ENCODE measurements around the gene SMIM29. TPM values are rescaled to one million over a fixed set of nuclear protein-coding genes. Genes with fewer than 3 reads are reported as not detected.

SMIM29 gene
- total and polyA plus RNA-seq, 10 of the 15 experiments (the other 5 are each of a cell fraction or from before 2014, with no cell fraction given), result 7.1 to 30.0 (median 16.2) TPM

DNA sequence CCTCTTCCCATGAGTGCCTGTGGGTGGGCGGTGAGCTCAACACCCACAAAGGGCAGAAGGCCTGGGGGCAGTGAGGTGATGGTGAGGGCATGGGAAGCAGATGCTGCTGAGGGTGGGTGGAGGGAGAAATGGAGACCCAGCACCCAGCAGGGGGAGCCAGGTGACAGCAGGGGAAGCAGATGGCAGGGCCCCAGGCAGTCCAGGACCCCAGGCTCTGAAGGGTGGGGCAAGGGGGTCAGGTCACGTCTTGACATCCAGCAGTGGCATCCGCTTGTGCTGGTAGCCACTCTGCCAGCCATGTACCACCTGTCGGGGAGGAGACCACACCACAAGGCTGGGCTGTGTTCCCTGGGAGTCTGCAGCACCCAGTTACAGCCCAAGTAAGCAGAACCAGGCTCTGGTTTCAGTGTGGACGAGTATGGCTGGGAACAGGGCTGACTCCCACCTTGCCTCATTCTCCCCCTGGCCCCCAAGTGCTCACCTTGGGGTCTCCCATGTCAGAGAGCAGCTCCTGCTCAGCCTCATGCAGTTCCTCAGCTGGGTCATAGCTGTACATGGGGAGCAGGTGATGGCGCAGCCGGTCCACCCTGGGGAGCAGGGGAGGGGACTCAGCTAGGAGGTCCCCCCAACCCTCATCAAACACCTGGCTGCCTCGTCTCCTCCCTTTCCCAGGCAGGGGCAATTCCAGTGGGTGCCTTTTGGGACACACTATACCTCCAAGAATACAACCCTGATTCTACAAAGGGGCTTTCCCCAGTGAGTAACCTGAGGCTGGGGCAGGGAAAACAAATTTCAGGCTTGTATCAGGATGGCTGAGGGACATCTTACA, 2.0 kb downstream of the SMIM29 start (continued):
- TF ChIP-seq HCFC1 (IDR thresholded peaks at IDR 0.05; ENCODE audit: low read length) (no peak), HDAC2 (IDR thresholded peaks at IDR 0.05) (no peak), ZNF384 (IDR thresholded peaks at IDR 0.05; ENCODE audit: borderline replicate concordance, low read depth, low read length) (no peak), NR2C2 (IDR thresholded peaks at IDR 0.05; ENCODE audit: borderline replicate concordance, control insufficient read depth, insufficient read length, low read depth) (no peak), ZNF24 (IDR thresholded peaks at IDR 0.05) (no peak), RELA (IDR thresholded peaks at IDR 0.05; ENCODE audit: borderline replicate concordance, partially characterized antibody) (no peak), TBL1XR1 (IDR thresholded peaks at IDR 0.05; ENCODE audit: low read depth, low read length) (no peak), ASH2L (IDR thresholded peaks at IDR 0.05; ENCODE audit: borderline replicate concordance, low read depth) (no peak), YY1 (IDR thresholded peaks at IDR 0.05; ENCODE audit: low read depth, low read length) (0 out of 2 replicates have a peak, but pooled peaks have one; percentile 33), PAX5 (IDR thresholded peaks at IDR 0.05; ENCODE audit: borderline replicate concordance, low read depth, low read length) (no peak; the same call in 1 of the 2 replicates), MTA3 (IDR thresholded peaks at IDR 0.05; ENCODE audit: borderline replicate concordance, low read length) (peak; percentile 74; the same call in 1 of the 2 replicates), SIX5 (IDR thresholded peaks at IDR 0.05; ENCODE audit: low read depth, low read length, severe bottlenecking) (no peak), LARP7 (IDR thresholded peaks at IDR 0.05) (0 out of 2 replicates have a peak, but pooled peaks have one; percentile 48)
- TF ChIP-seq, protein P1, sequence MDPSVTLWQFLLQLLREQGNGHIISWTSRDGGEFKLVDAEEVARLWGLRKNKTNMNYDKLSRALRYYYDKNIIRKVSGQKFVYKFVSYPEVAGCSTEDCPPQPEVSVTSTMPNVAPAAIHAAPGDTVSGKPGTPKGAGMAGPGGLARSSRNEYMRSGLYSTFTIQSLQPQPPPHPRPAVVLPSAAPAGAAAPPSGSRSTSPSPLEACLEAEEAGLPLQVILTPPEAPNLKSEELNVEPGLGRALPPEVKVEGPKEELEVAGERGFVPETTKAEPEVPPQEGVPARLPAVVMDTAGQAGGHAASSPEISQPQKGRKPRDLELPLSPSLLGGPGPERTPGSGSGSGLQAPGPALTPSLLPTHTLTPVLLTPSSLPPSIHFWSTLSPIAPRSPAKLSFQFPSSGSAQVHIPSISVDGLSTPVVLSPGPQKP (IDR thresholded peaks at IDR 0.05; ENCODE audit: low read depth, low read length), result no peak
- TF ChIP-seq, protein P2, sequence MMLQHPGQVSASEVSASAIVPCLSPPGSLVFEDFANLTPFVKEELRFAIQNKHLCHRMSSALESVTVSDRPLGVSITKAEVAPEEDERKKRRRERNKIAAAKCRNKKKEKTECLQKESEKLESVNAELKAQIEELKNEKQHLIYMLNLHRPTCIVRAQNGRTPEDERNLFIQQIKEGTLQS (IDR thresholded peaks at IDR 0.05; ENCODE audit: borderline replicate concordance, extremely low read depth, low read depth, low read length), result no peak
- TF ChIP-seq, protein P3, sequence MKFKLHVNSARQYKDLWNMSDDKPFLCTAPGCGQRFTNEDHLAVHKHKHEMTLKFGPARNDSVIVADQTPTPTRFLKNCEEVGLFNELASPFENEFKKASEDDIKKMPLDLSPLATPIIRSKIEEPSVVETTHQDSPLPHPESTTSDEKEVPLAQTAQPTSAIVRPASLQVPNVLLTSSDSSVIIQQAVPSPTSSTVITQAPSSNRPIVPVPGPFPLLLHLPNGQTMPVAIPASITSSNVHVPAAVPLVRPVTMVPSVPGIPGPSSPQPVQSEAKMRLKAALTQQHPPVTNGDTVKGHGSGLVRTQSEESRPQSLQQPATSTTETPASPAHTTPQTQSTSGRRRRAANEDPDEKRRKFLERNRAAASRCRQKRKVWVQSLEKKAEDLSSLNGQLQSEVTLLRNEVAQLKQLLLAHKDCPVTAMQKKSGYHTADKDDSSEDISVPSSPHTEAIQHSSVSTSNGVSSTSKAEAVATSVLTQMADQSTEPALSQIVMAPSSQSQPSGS (IDR thresholded peaks at IDR 0.05; ENCODE audit: low read length), result peak; percentile 25; the same call in 1 of the 2 replicates
- TF ChIP-seq, protein P4, sequence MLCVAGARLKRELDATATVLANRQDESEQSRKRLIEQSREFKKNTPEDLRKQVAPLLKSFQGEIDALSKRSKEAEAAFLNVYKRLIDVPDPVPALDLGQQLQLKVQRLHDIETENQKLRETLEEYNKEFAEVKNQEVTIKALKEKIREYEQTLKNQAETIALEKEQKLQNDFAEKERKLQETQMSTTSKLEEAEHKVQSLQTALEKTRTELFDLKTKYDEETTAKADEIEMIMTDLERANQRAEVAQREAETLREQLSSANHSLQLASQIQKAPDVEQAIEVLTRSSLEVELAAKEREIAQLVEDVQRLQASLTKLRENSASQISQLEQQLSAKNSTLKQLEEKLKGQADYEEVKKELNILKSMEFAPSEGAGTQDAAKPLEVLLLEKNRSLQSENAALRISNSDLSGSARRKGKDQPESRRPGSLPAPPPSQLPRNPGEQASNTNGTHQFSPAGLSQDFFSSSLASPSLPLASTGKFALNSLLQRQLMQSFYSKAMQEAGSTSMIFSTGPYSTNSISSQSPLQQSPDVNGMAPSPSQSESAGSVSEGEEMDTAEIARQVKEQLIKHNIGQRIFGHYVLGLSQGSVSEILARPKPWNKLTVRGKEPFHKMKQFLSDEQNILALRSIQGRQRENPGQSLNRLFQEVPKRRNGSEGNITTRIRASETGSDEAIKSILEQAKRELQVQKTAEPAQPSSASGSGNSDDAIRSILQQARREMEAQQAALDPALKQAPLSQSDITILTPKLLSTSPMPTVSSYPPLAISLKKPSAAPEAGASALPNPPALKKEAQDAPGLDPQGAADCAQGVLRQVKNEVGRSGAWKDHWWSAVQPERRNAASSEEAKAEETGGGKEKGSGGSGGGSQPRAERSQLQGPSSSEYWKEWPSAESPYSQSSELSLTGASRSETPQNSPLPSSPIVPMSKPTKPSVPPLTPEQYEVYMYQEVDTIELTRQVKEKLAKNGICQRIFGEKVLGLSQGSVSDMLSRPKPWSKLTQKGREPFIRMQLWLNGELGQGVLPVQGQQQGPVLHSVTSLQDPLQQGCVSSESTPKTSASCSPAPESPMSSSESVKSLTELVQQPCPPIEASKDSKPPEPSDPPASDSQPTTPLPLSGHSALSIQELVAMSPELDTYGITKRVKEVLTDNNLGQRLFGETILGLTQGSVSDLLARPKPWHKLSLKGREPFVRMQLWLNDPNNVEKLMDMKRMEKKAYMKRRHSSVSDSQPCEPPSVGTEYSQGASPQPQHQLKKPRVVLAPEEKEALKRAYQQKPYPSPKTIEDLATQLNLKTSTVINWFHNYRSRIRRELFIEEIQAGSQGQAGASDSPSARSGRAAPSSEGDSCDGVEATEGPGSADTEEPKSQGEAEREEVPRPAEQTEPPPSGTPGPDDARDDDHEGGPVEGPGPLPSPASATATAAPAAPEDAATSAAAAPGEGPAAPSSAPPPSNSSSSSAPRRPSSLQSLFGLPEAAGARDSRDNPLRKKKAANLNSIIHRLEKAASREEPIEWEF (IDR thresholded peaks at IDR 0.05; ENCODE audit: insufficient replicate concordance, low read depth, low read length), result no peak
- TF ChIP-seq, protein P5, sequence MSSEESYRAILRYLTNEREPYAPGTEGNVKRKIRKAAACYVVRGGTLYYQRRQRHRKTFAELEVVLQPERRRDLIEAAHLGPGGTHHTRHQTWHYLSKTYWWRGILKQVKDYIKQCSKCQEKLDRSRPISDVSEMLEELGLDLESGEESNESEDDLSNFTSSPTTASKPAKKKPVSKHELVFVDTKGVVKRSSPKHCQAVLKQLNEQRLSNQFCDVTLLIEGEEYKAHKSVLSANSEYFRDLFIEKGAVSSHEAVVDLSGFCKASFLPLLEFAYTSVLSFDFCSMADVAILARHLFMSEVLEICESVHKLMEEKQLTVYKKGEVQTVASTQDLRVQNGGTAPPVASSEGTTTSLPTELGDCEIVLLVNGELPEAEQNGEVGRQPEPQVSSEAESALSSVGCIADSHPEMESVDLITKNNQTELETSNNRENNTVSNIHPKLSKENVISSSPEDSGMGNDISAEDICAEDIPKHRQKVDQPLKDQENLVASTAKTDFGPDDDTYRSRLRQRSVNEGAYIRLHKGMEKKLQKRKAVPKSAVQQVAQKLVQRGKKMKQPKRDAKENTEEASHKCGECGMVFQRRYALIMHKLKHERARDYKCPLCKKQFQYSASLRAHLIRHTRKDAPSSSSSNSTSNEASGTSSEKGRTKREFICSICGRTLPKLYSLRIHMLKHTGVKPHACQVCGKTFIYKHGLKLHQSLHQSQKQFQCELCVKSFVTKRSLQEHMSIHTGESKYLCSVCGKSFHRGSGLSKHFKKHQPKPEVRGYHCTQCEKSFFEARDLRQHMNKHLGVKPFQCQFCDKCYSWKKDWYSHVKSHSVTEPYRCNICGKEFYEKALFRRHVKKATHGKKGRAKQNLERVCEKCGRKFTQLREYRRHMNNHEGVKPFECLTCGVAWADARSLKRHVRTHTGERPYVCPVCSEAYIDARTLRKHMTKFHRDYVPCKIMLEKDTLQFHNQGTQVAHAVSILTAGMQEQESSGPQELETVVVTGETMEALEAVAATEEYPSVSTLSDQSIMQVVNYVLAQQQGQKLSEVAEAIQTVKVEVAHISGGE (CRISPR knock-in tag; IDR thresholded peaks at IDR 0.05), result no peak
